GM12874 (cell line): ENCODE measurements around the gene TNFSF11.

Source experiments
- CTCF ChIP-seq: IDR thresholded peaks from 2 replicates; pipeline ENCODE4 v1.5.1; 2011; ENCODE audit warnings: low read depth, mild to moderate bottlenecking, control low read depth, low read length, moderate library complexity; ENCODE audit not compliant: insufficient read depth

Gene TNFSF11

GRCh38 chr13:42651936-42652641 lies 78.1 kb downstream of the TNFSF11 start:
- TF ChIP-seq CTCF, result no peak

- TF ChIP-seq CTCF, result no peak
Observed at GRCh38 chr13:42652642-42653415, 78.9 kb downstream of the TNFSF11 start.

- no peak for TF ChIP-seq CTCF
Observed at GRCh38 chr13:42653679-42654078, 79.7 kb downstream of the TNFSF11 start.

- TF ChIP-seq CTCF, result no peak
Observed at GRCh38 chr13:42654212-42654611, 80.3 kb downstream of the TNFSF11 start.

- TF ChIP-seq CTCF, result no peak
Observed at GRCh38 chr13:42654722-42655121, 80.8 kb downstream of the TNFSF11 start.

GRCh38 chr13:42656161-42656560 lies 82.2 kb downstream of the TNFSF11 start:
- TF ChIP-seq CTCF, result no peak

GRCh38 chr13:42656958-42657357 lies 83.0 kb downstream of the TNFSF11 start:
- TF ChIP-seq CTCF, result no peak
